Measurements from ENCODE around the gene FER. TPM values are rescaled to one million over a fixed set of nuclear protein-coding genes. Genes with fewer than 3 reads are reported as not detected.
"Not testable (repeated sequence)": the region's sequence is repeated elsewhere in the genome, so short reads cannot be mapped to it uniquely, and the experiment has no call there.

The FER gene
- polyA plus RNA-seq, 3 donors = 2.4 to 14.7 (median 6.2) TPM

DNA sequence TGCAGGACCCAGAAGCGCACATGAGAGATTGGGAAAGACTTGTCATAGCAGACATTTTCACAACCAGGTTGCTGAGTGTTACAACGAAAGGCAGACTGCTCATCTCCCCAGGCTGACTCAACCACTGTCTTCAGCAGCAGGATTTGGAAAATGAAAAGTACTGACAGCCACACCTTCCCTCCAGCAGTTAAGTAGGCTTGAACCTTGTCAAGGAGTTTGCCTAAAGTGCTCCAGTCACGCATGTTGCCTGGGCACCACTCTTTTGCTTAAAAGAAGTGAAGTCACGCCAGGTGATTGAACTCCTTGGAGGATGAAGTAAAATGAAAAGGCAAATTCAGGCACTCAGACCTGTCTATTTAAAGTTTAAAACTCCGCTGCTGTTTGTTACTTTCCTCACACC lies 304.5 kb downstream of the FER start:
- H3K4me2 ChIP-seq (replicated peaks; ENCODE audit: extremely low read depth, low read length, poor library complexity, severe bottlenecking); H3K4me1 ChIP-seq (ENCODE audit: control insufficient read depth in 1 of 2, insufficient read depth in 2 of 2, low read length in 2 of 2); H3K9ac ChIP-seq (ENCODE audit: insufficient read depth, low read length, poor library complexity, severe bottlenecking); H3K9me3 ChIP-seq (replicated peaks in 1 of 2; ENCODE audit: control insufficient read depth in 1 of 2, insufficient read depth in 1 of 2, low read length in 2 of 2); H2AFZ ChIP-seq (ENCODE audit: insufficient read depth, low read depth, low read length, poor library complexity, severe bottlenecking); intact Hi-C loops (cut with micrococcal nuclease); H3K27me3 ChIP-seq (ENCODE audit: control insufficient read depth in 2 of 2, insufficient read depth in 2 of 2, low read length in 2 of 2); H3K4me1 Mint-ChIP-seq; DNase-seq; H3K4me3 ChIP-seq (replicated peaks in 1 of 3; ENCODE audit: low read depth in 2 of 3, low read length in 3 of 3); H3K27ac Mint-ChIP-seq; H3K79me2 ChIP-seq (ENCODE audit: insufficient read depth, low read length); H3K9me3 Mint-ChIP-seq; H4K20me1 ChIP-seq (ENCODE audit: insufficient read depth, low read length); H3K36me3 ChIP-seq (replicated peaks in 1 of 2; ENCODE audit: control insufficient read depth in 1 of 2, insufficient read depth in 2 of 2, low read length in 2 of 2); H3K27me3 Mint-ChIP-seq (ENCODE audit: low read depth in 3 of 3); H3K27ac ChIP-seq (ENCODE audit: low read depth in 1 of 2, low read length in 2 of 2); H3K4me3 Mint-ChIP-seq: not testable (repeated sequence)
- WGBS (ENCODE audit: insufficient coverage) = 100% methylated on average over 1 of the region's 5 CpGs
- peaks cover 9 to 16% of the 10 kb centered on the region in 2 donors for H3K36me3 Mint-ChIP-seq

DNA sequence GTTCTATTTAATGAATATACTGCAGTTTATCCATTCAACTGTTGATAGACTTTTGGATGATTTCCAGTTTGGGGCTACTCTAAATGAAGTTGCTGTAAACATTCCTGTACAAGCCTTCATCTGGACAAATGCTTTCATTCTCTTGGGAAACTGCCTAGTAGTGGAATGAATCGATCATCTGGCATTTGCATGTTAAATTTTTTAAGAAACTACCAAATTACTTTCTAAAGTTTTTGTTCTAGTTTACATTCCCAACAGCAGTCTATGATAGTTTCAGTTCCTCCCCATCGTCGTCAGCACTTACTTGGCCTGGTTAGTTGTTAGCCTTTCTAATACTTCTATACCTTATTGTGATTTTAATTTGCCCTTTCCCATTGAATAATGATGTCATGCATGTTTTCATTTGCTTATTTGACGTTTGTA lies 306.3 kb downstream of the FER start:
- H4K20me1 ChIP-seq (ENCODE audit: insufficient read depth, low read length) = no peaks in the 10 kb centered on the region
- H3K9me3 Mint-ChIP-seq = peaks cover 0 to 2% (median 0%) of the 10 kb centered on the region in 7 donors
- intact Hi-C loops (cut with micrococcal nuclease) = no loop called here
- no peak overlapping the region for H2AFZ ChIP-seq (ENCODE audit: insufficient read depth, low read depth, low read length, poor library complexity, severe bottlenecking)
- no peaks in the 10 kb centered on the region for H3K27me3 Mint-ChIP-seq (ENCODE audit: low read depth in 3 of 3)
- H3K27ac ChIP-seq (ENCODE audit: low read depth in 1 of 2, low read length in 2 of 2) = no peak overlapping the region
- no peak overlapping the region for H3K27ac Mint-ChIP-seq
- no peak overlapping the region for H3K4me2 ChIP-seq (replicated peaks; ENCODE audit: extremely low read depth, low read length, poor library complexity, severe bottlenecking)
- H3K79me2 ChIP-seq (ENCODE audit: insufficient read depth, low read length) = no peaks in the 10 kb centered on the region
- H3K27me3 ChIP-seq (ENCODE audit: control insufficient read depth in 2 of 2, insufficient read depth in 2 of 2, low read length in 2 of 2) = no peaks in the 10 kb centered on the region
- TF ChIP-seq, protein P1, sequence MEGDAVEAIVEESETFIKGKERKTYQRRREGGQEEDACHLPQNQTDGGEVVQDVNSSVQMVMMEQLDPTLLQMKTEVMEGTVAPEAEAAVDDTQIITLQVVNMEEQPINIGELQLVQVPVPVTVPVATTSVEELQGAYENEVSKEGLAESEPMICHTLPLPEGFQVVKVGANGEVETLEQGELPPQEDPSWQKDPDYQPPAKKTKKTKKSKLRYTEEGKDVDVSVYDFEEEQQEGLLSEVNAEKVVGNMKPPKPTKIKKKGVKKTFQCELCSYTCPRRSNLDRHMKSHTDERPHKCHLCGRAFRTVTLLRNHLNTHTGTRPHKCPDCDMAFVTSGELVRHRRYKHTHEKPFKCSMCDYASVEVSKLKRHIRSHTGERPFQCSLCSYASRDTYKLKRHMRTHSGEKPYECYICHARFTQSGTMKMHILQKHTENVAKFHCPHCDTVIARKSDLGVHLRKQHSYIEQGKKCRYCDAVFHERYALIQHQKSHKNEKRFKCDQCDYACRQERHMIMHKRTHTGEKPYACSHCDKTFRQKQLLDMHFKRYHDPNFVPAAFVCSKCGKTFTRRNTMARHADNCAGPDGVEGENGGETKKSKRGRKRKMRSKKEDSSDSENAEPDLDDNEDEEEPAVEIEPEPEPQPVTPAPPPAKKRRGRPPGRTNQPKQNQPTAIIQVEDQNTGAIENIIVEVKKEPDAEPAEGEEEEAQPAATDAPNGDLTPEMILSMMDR (IDR thresholded peaks at IDR 0.05) = no peak
- H3K4me3 Mint-ChIP-seq = no peak overlapping the region
- H3K4me3 ChIP-seq (replicated peaks in 1 of 3; ENCODE audit: low read depth in 2 of 3, low read length in 3 of 3) = no peak overlapping the region
- H3K9ac ChIP-seq (ENCODE audit: insufficient read depth, low read length, poor library complexity, severe bottlenecking) = no peak overlapping the region
- WGBS (ENCODE audit: insufficient coverage) = no CpG with 5 or more reads among the region's 4 CpGs
- H3K36me3 Mint-ChIP-seq = peaks cover 9 to 17% of the 10 kb centered on the region in 2 donors
- no peaks in the 10 kb centered on the region for H3K4me1 ChIP-seq (ENCODE audit: control insufficient read depth in 1 of 2, insufficient read depth in 2 of 2, low read length in 2 of 2)
- no peaks in the 10 kb centered on the region for H3K9me3 ChIP-seq (replicated peaks in 1 of 2; ENCODE audit: control insufficient read depth in 1 of 2, insufficient read depth in 1 of 2, low read length in 2 of 2)
- no peak for DNase-seq
- H3K4me1 Mint-ChIP-seq = no peaks in the 10 kb centered on the region
- no peaks in the 10 kb centered on the region for H3K36me3 ChIP-seq (replicated peaks in 1 of 2; ENCODE audit: control insufficient read depth in 1 of 2, insufficient read depth in 2 of 2, low read length in 2 of 2)

All from CD14-positive monocyte (primary cell).